GM23338 (cell line): ENCODE measurements around the gene NTRK3. TPM values are rescaled to one million over a fixed set of nuclear protein-coding genes. Genes with fewer than 3 reads are reported as not detected.

Experiments
- ATAC-seq: fragments of 200-7000 bp; cut with Tn5 transposase; 3 replicates; pipeline ENCODE4 v1.9.1; 2020
- DNase-seq: peaks from one replicate; pipeline ENCODE4 v3.0.0-alpha.2; 2015; ENCODE audit warnings: low spot score
- H2AFZ ChIP-seq: fragments of 200-600 bp; sonication (generic); 2 replicates; pipeline ENCODE4 v1.8.0; 2016; ENCODE audit warnings: antibody characterized with exemption, mild to moderate bottlenecking, moderate library complexity
- H3F3A ChIP-seq: fragments of 200-600 bp; sonication (generic); replicated peaks from 2 replicates; pipeline ENCODE4 v1.8.0; 2017; ENCODE audit warnings: antibody characterized with exemption, mixed run types, low read depth
- H3K27ac ChIP-seq: fragments of 200-600 bp; sonication (generic); 2 replicates; pipeline ENCODE4 v1.6.1; 2016; ENCODE audit warnings: low read depth
- H3K27me3 ChIP-seq: fragments of 200-600 bp; sonication (generic); 2 replicates; pipeline ENCODE4 v1.8.0; 2016; ENCODE audit warnings: mild to moderate bottlenecking, mixed run types, moderate library complexity; ENCODE audit not compliant: insufficient read depth
- H3K36me3 ChIP-seq: fragments of 200-600 bp; sonication (generic); 2 replicates; pipeline ENCODE4 v1.8.0; 2016; ENCODE audit warnings: mild to moderate bottlenecking; ENCODE audit not compliant: insufficient read depth
- H3K4me1 ChIP-seq: fragments of 200-600 bp; sonication (generic); 2 replicates; pipeline ENCODE4 v1.8.0; 2016; ENCODE audit warnings: mild to moderate bottlenecking, moderate library complexity; ENCODE audit not compliant: insufficient read depth
- H3K4me2 ChIP-seq: fragments of 200-600 bp; sonication (generic); 2 replicates; pipeline ENCODE4 v1.7.1; 2017; ENCODE audit warnings: mixed run types
- H3K4me3 ChIP-seq: fragments of 200-600 bp; sonication (generic); 2 replicates; pipeline ENCODE4 v1.6.1; 2016; ENCODE audit warnings: mixed run types
- H3K79me2 ChIP-seq: fragments of 200-600 bp; sonication (generic); replicated peaks from 2 replicates; pipeline ENCODE4 v1.8.0; 2017; ENCODE audit warnings: mild to moderate bottlenecking; ENCODE audit not compliant: insufficient read depth
- H3K9me2 ChIP-seq: fragments of 200-600 bp; sonication (generic); 2 replicates; pipeline ENCODE4 v1.8.0; 2017; ENCODE audit not compliant: insufficient read depth
- H4K20me1 ChIP-seq: fragments of 200-600 bp; sonication (generic); replicated peaks from 2 replicates; pipeline ENCODE4 v1.8.0; 2017; ENCODE audit warnings: mild to moderate bottlenecking; ENCODE audit not compliant: insufficient read depth
- H3K27ac Mint-ChIP-seq: 2 replicates; pipeline ENCODE4 v1.8.0; 2020; ENCODE audit warnings: inconsistent platforms, mild to moderate bottlenecking, moderate library complexity, mixed read lengths
- H3K27me3 Mint-ChIP-seq: 3 replicates; pipeline ENCODE4 v1.8.0; 2022; ENCODE audit warnings: low read depth, mild to moderate bottlenecking, moderate library complexity, mixed read lengths, inconsistent platforms; ENCODE audit not compliant: insufficient read depth, poor library complexity
- H3K36me3 Mint-ChIP-seq: 3 replicates; pipeline ENCODE4 v1.8.0; 2021; ENCODE audit warnings: low read depth, mild to moderate bottlenecking, inconsistent platforms, moderate library complexity, mixed read lengths
- H3K4me1 Mint-ChIP-seq: 3 replicates; pipeline ENCODE4 v1.8.0; 2020; ENCODE audit warnings: mild to moderate bottlenecking, inconsistent platforms, mixed read lengths
- H3K4me3 Mint-ChIP-seq: 3 replicates; pipeline ENCODE4 v1.8.0; 2021; ENCODE audit warnings: moderate library complexity, mild to moderate bottlenecking, inconsistent platforms, mixed read lengths
- H3K9me3 Mint-ChIP-seq: 3 replicates; pipeline ENCODE4 v1.8.0; 2020; ENCODE audit warnings: moderate library complexity, mild to moderate bottlenecking, inconsistent platforms, mixed read lengths
- CREB1 ChIP-seq: fragments of 250-450 bp; sonication (Bioruptor Pico); IDR thresholded peaks from 2 replicates; pipeline ENCODE4 v1.5.0; 2020; ENCODE audit warnings: low read depth, mild to moderate bottlenecking, moderate library complexity
- EZH2 ChIP-seq: fragments of 200-600 bp; sonication (generic); IDR thresholded peaks from one replicate; pipeline ENCODE4 v1.8.0; 2017; ENCODE audit warnings: antibody characterized with exemption, mild to moderate bottlenecking, low read depth; ENCODE audit not compliant: unreplicated experiment
- EZH2phosphoT487 ChIP-seq: fragments of 200-600 bp; sonication (generic); IDR thresholded peaks from one replicate; pipeline ENCODE4 v1.8.1; 2018; ENCODE audit warnings: antibody characterized with exemption; ENCODE audit not compliant: unreplicated experiment
- JUNB ChIP-seq: IDR thresholded peaks from one replicate; pipeline ENCODE4 v1.6.1; 2016; ENCODE audit warnings: antibody characterized with exemption; ENCODE audit not compliant: unreplicated experiment
- NANOG ChIP-seq: IDR thresholded peaks from 2 replicates; pipeline ENCODE4 v1.6.1; 2016; ENCODE audit warnings: antibody characterized with exemption, borderline replicate concordance
- POLR2AphosphoS5 ChIP-seq: IDR thresholded peaks from 2 replicates; pipeline ENCODE4 v1.6.1; 2016; ENCODE audit warnings: antibody characterized with exemption, low read depth
- STAT1 ChIP-seq: IDR thresholded peaks from one replicate; pipeline ENCODE4 v1.6.1; 2016; ENCODE audit warnings: antibody characterized with exemption; ENCODE audit not compliant: unreplicated experiment
- ZNF114 ChIP-seq: fragments of 250-450 bp; sonication (Bioruptor Pico); IDR thresholded peaks from 2 replicates; pipeline ENCODE4 v1.5.0; 2020; ENCODE audit warnings: mild to moderate bottlenecking, moderate library complexity
- ZNF331 ChIP-seq: fragments of 250-450 bp; sonication (Bioruptor Pico); IDR thresholded peaks from 2 replicates; pipeline ENCODE4 v1.5.0; 2020; ENCODE audit warnings: low read depth, mild to moderate bottlenecking, moderate library complexity
- polyA plus RNA-seq: library from polyadenylated mRNA; unstranded; fragments of >200 nt; fragmentation: Nextera tagmentation; extraction: Ambion mirVana; gene quantifications from 2 replicates; pipeline ENCODE4 v1.2.1, GENCODE V29; 2016
- total RNA-seq: library from RNA; depleted of rRNA; stranded (reverse); fragments of >200 nt; shearing (Covaris generic); gene quantifications from 2 replicates; pipeline ENCODE4 v1.2.3, GENCODE V29; 2014
- TF ChIP-seq, protein P1 (sequence below): IDR thresholded peaks from one replicate; pipeline ENCODE4 v1.6.1; 2018; ENCODE audit warnings: antibody characterized with exemption; ENCODE audit not compliant: unreplicated experiment
- TF ChIP-seq, protein P2 (sequence below): fragments of 250-450 bp; sonication (Bioruptor Pico); IDR thresholded peaks from 2 replicates; pipeline ENCODE4 v1.5.0; 2020; ENCODE audit warnings: mild to moderate bottlenecking, moderate library complexity
- TF ChIP-seq, protein P3 (sequence below), 2 experiments: fragments of 200-600 bp in 1 of 2; sonication (generic) in 1 of 2; conservative IDR thresholded peaks; 2 replicates each; pipeline versions ENCODE4 v1.5.1 to v1.6.1; 2016 to 2017; ENCODE audit warnings: antibody characterized with exemption in 2 of 2, low read depth in 2 of 2, mild to moderate bottlenecking in 2 of 2, moderate library complexity in 1 of 2
- TF ChIP-seq, protein P4 (sequence below): IDR thresholded peaks from 2 replicates; pipeline ENCODE4 v1.6.1; 2016; ENCODE audit warnings: antibody characterized with exemption

NTRK3 gene
- total and polyA plus RNA-seq, 2 experiments from 2014 or later, result 3.1 to 5.3 TPM

DNA sequence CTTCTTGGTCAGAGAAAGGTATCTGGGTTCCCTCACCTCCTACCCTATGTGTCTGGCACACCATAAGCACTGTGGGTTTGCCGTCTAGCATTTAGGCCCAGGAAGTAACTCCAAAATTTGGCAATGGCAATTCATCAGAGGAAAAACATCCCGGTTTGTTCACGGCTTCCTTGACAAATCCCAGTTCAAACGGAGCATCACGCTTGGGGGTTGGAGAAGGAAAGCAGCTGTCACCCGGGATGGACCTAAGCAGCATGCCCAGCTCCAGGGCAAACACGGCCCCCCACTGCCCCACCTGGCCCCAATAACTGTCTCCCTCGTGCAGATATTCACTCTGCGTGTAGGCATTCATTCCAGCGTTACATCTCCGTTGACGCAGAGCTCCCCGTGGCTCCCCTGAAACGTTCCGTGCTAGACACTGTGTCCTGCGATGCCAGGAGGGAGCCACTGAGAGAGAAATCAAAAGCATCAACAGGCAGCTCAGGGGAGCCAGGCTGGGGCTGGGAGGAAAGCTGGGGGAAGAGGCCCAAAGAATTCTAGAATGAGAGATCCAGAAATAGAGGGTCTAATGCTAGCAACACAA is 41.4 kb downstream of the NTRK3 start:
- H3K27me3 Mint-ChIP-seq, result peaks cover 4% of the 10 kb centered on the region
- H3K4me2 ChIP-seq, result no peak overlapping the region
- TF ChIP-seq, protein P1, sequence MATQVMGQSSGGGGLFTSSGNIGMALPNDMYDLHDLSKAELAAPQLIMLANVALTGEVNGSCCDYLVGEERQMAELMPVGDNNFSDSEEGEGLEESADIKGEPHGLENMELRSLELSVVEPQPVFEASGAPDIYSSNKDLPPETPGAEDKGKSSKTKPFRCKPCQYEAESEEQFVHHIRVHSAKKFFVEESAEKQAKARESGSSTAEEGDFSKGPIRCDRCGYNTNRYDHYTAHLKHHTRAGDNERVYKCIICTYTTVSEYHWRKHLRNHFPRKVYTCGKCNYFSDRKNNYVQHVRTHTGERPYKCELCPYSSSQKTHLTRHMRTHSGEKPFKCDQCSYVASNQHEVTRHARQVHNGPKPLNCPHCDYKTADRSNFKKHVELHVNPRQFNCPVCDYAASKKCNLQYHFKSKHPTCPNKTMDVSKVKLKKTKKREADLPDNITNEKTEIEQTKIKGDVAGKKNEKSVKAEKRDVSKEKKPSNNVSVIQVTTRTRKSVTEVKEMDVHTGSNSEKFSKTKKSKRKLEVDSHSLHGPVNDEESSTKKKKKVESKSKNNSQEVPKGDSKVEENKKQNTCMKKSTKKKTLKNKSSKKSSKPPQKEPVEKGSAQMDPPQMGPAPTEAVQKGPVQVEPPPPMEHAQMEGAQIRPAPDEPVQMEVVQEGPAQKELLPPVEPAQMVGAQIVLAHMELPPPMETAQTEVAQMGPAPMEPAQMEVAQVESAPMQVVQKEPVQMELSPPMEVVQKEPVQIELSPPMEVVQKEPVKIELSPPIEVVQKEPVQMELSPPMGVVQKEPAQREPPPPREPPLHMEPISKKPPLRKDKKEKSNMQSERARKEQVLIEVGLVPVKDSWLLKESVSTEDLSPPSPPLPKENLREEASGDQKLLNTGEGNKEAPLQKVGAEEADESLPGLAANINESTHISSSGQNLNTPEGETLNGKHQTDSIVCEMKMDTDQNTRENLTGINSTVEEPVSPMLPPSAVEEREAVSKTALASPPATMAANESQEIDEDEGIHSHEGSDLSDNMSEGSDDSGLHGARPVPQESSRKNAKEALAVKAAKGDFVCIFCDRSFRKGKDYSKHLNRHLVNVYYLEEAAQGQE, result no peak
- TF ChIP-seq POLR2AphosphoS5 (no peak), CREB1 (CRISPR knock-in tag) (no peak), EZH2 (no peak), NANOG (no peak), EZH2phosphoT487 (no peak), STAT1 (no peak), JUNB (no peak), ZNF331 (CRISPR knock-in tag) (no peak), ZNF114 (CRISPR knock-in tag) (no peak)
- TF ChIP-seq, protein P2, sequence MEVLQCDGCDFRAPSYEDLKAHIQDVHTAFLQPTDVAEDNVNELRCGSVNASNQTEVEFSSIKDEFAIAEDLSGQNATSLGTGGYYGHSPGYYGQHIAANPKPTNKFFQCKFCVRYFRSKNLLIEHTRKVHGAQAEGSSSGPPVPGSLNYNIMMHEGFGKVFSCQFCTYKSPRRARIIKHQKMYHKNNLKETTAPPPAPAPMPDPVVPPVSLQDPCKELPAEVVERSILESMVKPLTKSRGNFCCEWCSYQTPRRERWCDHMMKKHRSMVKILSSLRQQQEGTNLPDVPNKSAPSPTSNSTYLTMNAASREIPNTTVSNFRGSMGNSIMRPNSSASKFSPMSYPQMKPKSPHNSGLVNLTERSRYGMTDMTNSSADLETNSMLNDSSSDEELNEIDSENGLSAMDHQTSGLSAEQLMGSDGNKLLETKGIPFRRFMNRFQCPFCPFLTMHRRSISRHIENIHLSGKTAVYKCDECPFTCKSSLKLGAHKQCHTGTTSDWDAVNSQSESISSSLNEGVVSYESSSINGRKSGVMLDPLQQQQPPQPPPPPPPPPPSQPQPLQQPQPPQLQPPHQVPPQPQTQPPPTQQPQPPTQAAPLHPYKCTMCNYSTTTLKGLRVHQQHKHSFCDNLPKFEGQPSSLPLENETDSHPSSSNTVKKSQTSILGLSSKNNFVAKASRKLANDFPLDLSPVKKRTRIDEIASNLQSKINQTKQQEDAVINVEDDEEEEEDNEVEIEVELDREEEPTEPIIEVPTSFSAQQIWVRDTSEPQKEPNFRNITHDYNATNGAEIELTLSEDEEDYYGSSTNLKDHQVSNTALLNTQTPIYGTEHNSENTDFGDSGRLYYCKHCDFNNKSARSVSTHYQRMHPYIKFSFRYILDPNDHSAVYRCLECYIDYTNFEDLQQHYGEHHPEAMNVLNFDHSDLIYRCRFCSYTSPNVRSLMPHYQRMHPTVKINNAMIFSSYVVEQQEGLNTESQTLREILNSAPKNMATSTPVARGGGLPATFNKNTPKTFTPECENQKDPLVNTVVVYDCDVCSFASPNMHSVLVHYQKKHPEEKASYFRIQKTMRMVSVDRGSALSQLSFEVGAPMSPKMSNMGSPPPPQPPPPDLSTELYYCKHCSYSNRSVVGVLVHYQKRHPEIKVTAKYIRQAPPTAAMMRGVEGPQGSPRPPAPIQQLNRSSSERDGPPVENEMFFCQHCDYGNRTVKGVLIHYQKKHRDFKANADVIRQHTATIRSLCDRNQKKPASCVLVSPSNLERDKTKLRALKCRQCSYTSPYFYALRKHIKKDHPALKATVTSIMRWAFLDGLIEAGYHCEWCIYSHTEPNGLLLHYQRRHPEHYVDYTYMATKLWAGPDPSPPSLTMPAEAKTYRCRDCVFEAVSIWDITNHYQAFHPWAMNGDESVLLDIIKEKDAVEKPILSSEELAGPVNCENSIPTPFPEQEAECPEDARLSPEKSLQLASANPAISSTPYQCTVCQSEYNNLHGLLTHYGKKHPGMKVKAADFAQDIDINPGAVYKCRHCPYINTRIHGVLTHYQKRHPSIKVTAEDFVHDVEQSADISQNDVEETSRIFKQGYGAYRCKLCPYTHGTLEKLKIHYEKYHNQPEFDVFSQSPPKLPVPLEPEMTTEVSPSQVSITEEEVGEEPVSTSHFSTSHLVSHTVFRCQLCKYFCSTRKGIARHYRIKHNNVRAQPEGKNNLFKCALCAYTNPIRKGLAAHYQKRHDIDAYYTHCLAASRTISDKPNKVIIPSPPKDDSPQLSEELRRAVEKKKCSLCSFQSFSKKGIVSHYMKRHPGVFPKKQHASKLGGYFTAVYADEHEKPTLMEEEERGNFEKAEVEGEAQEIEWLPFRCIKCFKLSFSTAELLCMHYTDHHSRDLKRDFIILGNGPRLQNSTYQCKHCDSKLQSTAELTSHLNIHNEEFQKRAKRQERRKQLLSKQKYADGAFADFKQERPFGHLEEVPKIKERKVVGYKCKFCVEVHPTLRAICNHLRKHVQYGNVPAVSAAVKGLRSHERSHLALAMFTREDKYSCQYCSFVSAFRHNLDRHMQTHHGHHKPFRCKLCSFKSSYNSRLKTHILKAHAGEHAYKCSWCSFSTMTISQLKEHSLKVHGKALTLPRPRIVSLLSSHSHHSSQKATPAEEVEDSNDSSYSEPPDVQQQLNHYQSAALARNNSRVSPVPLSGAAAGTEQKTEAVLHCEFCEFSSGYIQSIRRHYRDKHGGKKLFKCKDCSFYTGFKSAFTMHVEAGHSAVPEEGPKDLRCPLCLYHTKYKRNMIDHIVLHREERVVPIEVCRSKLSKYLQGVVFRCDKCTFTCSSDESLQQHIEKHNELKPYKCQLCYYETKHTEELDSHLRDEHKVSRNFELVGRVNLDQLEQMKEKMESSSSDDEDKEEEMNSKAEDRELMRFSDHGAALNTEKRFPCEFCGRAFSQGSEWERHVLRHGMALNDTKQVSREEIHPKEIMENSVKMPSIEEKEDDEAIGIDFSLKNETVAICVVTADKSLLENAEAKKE (CRISPR knock-in tag), result no peak
- TF ChIP-seq, protein P3, sequence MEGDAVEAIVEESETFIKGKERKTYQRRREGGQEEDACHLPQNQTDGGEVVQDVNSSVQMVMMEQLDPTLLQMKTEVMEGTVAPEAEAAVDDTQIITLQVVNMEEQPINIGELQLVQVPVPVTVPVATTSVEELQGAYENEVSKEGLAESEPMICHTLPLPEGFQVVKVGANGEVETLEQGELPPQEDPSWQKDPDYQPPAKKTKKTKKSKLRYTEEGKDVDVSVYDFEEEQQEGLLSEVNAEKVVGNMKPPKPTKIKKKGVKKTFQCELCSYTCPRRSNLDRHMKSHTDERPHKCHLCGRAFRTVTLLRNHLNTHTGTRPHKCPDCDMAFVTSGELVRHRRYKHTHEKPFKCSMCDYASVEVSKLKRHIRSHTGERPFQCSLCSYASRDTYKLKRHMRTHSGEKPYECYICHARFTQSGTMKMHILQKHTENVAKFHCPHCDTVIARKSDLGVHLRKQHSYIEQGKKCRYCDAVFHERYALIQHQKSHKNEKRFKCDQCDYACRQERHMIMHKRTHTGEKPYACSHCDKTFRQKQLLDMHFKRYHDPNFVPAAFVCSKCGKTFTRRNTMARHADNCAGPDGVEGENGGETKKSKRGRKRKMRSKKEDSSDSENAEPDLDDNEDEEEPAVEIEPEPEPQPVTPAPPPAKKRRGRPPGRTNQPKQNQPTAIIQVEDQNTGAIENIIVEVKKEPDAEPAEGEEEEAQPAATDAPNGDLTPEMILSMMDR (conservative IDR thresholded peaks at IDR 0.05; ENCODE audit: low read depth in 2 of 2), result no peak
- TF ChIP-seq, protein P4, sequence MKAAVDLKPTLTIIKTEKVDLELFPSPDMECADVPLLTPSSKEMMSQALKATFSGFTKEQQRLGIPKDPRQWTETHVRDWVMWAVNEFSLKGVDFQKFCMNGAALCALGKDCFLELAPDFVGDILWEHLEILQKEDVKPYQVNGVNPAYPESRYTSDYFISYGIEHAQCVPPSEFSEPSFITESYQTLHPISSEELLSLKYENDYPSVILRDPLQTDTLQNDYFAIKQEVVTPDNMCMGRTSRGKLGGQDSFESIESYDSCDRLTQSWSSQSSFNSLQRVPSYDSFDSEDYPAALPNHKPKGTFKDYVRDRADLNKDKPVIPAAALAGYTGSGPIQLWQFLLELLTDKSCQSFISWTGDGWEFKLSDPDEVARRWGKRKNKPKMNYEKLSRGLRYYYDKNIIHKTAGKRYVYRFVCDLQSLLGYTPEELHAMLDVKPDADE, result no peak
- no peak overlapping the region for H3K27ac ChIP-seq
- no peaks in the 10 kb centered on the region for H3K79me2 ChIP-seq
- no peak for ATAC-seq
- H3K9me2 ChIP-seq, result no peaks in the 10 kb centered on the region
- H3K27ac Mint-ChIP-seq, result peak overlapping the region; percentile 71; the same call in 1 of the 2 replicates
- DNase-seq, result no peak
- H3K4me1 ChIP-seq, result peaks cover 4% of the 10 kb centered on the region; the same call in 1 of the 2 replicates
- H2AFZ ChIP-seq, result no peak overlapping the region
- no peaks in the 10 kb centered on the region for H4K20me1 ChIP-seq
- no peaks in the 10 kb centered on the region for H3K27me3 ChIP-seq
- H3K4me3 ChIP-seq, result no peak overlapping the region
- no peaks in the 10 kb centered on the region for H3F3A ChIP-seq
- no peaks in the 10 kb centered on the region; the same call in 2 of the 3 replicates for H3K9me3 Mint-ChIP-seq
- H3K4me1 Mint-ChIP-seq, result peaks cover 6% of the 10 kb centered on the region
- no peaks in the 10 kb centered on the region for H3K36me3 ChIP-seq
- no peaks in the 10 kb centered on the region; the same call in 2 of the 3 replicates for H3K36me3 Mint-ChIP-seq
- H3K4me3 Mint-ChIP-seq, result no peak overlapping the region
